IPS DF 4.7 (cell line): ENCODE data around the gene DNMT3A.

Experiments
- DNase-seq: peaks from one replicate; pipeline ENCODE4 v3.0.0-alpha.2; 2013; ENCODE audit warnings: low spot score; ENCODE audit errors: extremely low read depth

The DNMT3A gene

DNA sequence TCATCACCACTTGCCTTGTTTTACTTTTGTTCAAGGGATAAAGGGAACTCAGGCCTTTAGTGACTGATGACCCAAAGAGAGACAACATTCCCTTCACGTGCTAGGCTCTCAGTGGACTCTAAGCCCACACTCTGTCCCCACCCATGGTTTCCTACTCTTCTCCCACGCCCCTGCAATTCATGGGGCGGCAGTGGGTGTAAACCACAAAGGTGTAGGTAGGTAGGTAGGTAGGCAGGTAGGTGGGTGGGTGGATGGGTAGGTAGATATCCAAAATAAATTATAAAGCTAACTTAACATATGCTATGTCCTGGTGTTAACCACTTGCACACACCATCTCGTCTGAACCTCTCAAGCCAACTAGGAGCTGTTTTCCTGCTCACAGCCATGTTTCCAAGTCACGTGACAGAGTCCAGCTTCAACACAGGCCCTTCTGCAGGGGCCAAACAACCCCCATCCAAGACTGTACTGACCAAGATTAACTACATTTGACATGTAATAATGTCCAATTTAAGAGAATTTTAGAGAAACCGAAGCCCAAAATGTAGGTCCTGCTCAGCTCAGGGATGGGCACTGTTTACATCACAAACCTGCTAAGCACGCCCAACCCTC lies 33.7 kb downstream of the DNMT3A start:
- DNase-seq: no peak

DNA sequence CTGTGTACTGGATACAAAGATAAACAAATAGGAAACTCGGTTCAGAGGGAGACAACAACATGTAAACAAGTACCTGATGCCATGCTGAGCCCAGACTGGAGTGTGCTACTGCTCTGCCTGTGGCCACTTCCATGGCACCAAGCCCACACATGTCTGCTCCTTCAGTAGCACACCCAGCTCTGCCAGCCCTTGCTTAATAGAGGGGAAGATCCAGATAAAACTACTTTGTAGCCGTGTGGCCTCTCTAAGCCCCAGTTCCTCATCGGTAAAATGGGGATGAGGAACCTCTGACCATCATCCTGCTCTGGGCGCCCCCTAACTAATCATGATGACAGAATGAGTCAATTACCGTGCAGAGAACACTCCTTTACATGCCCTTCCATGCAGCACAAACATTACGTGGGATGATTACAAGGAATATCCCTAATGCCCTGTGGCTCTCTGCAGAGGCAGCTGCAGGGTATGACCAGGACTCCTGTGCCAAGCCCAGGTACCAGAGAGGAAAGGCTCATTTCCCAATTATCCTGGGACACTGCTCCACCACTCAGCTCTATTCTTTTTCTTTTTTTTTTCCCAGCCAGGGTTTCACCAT lies 34.9 kb downstream of the DNMT3A start:
- DNase-seq: no peak

GRCh38 chr2:25305775-25306174 lies 36.0 kb downstream of the DNMT3A start:
- no peak for DNase-seq

- DNase-seq: no peak
Measured at GRCh38 chr2:25304826-25305596, 36.7 kb downstream of the DNMT3A start.

- no peak for DNase-seq
Measured at GRCh38 chr2:25304321-25304720, 37.4 kb downstream of the DNMT3A start.

DNA sequence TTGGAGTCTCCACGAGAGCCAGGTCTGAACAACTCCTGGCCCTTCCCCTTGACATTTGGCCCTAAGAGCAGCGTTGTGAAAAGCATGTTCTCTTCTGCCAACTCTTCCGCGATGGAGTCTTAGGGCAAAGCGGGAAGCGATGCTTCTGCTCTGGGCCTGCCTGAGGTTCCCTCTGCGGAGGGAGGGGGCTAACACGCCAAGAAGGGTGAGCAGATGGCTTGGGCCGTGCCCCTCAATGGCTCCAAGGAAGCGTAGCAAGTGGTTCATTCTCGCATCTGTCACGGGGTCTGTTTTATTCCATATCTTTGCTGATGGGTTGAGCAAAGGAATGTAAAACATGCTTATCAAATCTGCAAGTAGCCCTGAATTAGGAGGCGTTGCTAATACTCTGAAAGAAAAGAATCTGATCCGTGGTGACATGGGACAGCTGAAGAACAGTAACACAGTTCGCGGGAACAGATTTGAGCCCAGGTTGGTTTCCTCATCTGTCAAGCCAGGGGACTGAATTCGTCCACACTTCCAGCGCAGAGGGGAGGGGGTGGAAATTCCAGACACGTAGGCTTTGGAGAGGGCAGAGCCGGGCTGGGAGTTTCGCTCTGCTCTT lies 38.0 kb downstream of the DNMT3A start:
- DNase-seq: no peak

DNA sequence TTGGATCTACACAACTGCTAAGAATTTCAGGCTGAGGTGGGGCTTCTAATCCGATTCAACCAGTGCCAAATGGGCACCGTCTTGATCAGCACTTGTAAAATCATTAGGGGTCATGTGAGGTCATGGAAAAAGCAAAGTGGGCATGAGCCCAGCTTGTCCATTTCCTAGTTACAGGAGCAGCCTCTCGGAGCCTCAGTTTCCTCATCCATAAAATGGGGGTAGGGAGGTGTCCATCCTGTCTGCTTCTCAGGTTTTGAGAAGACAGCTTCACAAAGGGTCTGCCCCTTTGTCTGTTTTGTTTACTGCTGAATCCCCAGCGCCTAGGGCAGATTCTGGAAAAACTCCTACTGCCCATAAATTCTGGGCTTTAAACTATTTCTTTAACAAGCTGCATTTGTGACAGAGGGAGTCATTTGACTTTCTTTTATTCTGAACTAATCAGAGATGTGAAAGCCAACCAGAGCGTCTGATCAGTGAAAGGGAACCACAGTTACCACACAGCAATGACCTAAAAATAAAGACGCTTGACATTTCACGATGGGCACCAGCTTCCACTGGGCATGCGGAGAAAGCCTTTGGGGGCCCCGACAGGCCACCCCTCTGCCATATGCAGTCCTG lies 38.9 kb downstream of the DNMT3A start:
- DNase-seq: no peak

DNA sequence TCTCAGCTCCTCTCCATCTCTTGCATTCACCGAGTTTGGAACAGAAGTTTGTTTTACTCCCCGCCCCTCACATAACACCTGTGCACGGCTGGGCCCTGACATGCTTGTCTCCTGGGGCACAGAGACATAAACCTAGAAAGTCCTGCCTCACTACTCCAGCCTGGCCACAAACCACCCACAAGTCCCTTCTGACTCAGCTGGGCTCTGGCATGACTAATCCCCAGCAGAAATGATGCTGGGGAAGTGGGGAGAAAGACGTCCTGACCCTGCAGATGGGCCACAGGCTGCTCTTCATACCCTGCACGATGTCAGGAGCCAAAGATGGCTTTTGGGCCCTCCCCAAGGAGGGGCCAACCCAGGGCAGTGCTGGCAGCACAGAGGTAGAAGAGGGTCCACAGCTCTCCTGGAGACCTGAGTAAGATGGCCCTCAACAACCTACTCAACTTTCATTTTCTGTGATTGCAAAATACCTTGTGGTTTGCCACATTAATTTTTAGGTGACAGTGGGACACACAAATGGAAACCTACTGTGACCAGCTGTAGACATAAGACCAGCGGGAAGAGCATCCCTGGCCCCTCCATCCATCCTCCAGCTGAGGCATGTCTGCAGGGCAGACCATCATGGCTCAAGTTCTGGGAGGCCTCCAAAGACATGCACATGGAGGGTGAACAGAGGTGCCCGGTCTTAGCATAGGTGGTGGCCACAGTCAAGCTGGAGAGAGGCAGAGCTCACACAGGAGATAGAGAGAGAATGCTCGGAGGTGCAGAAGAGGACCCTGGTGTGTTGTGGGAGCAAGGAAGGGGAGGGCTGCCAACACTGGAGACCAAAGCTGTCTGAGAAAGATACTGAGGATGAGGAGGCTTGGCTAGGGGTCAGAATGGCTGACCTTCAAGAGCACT lies 40.0 kb downstream of the DNMT3A start:
- no peak for DNase-seq

GRCh38 chr2:25300001-25300400 lies 41.7 kb downstream of the DNMT3A start:
- DNase-seq: no peak

- no peak for DNase-seq
Measured at GRCh38 chr2:25298776-25299431, 42.8 kb downstream of the DNMT3A start.

GRCh38 chr2:25297738-25298137 lies 44.0 kb downstream of the DNMT3A start:
- DNase-seq: no peak

DNA sequence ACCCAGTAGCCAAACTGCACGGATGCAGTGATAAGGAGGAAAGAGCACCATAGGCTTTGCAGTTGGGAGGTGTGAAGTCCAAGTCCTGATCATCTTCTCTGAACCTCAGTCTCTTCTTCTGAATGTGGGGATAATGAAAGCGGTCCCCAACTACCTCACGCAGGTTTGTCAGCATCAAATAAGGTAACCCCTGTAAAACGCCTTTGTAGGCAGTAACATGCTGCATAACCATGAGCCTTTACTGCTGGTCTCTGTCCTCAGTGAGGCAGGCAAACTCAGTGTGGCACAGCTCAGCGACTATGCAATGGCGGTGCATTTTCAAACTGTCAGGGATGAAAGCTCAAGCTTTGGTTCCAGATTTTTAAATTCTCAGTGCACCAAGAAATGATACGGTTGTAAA lies 46.1 kb downstream of the DNMT3A start:
- no peak for DNase-seq

DNA sequence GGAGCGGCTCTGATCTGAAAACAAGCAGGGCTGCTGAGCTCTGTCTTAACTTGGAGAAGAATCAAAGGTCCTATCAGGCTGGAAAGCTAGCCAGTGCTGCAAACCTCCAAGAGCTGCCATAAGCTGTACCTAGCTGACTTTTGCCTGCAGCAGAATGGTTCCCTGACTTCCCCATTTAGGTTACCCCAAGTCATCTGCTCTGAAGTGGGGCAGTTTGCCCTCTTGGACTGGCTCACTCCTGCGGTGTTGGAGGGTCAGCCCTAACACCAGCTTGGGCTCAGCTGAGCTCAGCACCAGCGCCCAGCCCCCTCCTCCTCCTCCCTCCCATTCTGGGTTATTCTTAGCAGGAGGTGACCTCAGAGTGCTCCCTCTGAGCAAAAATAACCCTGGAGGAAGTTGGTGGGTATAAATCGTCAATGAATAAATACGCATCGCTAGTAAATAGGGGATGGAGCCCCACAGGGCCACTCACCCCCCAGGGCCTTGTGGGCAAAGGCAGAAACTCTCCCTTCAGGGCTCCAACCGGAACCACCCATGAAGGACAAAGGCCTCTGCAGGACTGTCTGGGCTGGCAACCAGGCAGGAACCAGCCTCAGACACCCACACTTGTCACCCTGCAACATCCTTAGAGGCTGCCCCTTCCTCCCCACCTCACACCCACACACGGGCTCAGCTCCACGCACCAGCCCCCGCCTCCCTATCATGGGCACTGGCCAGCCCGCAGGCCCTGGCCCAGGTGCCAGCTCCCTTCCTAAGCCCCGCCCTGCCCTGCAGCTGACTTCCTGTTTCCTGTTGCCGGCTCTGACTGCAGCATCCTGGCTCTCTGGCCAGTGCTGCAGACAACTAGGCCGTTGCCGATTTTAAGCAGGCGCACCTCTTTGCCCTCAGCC lies 46.9 kb downstream of the DNMT3A start:
- no peak for DNase-seq

GRCh38 chr2:25293958-25294562 lies 47.7 kb downstream of the DNMT3A start:
- DNase-seq: no peak

DNA sequence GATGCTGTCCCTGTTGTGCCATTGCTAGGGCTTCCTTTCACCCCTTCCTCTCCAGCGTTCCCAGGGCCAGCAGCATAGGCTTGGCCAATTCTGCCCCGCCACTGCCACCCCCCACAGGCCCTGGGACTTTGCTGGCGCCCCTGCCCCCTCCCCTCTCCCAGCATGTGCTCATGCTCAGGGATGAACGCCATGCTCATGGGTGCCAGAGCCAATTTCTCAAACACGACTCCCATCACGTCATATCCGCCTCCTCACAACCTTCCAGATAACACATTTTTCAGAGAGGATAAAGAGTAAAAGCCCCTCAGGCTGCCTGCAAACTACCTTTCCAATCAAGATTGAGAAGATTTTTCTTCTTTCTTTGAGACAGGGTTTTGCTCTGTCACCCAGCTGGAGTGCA lies 48.6 kb downstream of the DNMT3A start:
- DNase-seq: no peak

GRCh38 chr2:25292408-25292807 lies 49.3 kb downstream of the DNMT3A start:
- DNase-seq: no peak

DNA sequence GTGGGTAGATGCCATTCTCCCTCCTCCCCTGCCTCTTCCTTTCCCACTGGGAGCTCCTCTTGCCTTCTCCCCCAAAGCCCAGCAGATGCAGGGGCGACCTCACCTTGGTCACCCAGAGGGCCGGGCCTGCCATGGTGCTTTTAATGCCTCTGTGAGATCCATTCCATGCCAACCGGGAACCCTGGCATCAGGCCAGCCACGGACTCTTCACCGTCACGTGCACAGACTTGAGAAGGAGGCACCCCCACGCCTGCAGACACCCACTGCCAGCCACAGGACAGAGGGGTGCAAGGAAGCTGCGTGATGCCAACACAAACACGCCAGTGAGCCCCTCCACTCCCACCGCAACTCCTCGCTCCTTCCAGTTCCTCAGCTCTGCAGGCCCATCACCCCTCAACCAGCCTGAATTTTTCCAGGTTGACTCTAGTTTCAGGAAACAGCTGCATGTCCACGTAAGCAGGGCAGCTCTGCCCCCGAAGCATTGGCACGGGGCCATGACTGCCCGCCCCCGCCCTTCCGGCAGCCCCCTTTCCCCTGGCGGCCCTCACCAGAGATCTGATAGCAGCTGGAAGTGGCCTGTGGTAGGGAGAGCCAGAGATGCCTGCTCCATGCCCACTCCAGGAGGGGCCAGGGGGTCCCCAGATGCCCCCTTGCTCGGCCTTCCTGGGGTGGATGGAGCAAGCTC lies 50.8 kb downstream of the DNMT3A start:
- DNase-seq: no peak

- no peak for DNase-seq
Measured at GRCh38 chr2:25286723-25287483, 54.8 kb downstream of the DNMT3A start.
